Peyer's patch (tissue), 4 donors: ENCODE measurements around the gene MICB.

Experiments
- POLR2A ChIP-seq, 2 donors: fragments of 450-650 bp; IDR thresholded peaks; one replicate each; pipeline ENCODE4 v1.5.1; 2017; ENCODE audit warnings: antibody characterized with exemption in 2 of 2, mild to moderate bottlenecking in 2 of 2, moderate library complexity in 2 of 2
- TF ChIP-seq, protein P1 (sequence below), 6 experiments: fragments of 450-650 bp in 4 of 6; fragments of 200-600 bp in 2 of 6; sonication (generic) in 1 of 6; IDR thresholded peaks; one replicate each; pipeline ENCODE4 v1.5.1; 2017 to 2019; ENCODE audit warnings: antibody characterized with exemption in 6 of 6, mild to moderate bottlenecking in 3 of 6, moderate library complexity in 1 of 6

DNA sequence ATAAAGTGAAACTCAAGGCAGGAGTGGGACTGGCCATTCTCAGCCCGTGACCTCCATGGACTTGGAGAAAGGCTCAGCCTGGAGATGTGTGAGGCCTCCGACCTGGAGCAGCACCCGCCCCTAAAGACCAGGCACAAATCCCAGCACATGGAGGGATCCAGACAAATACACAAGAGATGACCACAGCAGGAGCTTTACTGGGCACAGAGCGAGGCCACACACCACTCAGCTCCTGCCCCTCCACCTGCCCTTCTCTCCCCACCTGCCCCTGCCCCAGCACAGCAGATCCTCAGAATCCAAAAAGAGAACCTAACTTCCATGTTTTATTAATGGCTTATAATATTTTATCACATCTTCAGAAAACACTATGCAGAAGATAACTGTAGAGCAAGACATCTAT, 20.4 kb upstream of the MICB start:
- TF ChIP-seq, protein P1, sequence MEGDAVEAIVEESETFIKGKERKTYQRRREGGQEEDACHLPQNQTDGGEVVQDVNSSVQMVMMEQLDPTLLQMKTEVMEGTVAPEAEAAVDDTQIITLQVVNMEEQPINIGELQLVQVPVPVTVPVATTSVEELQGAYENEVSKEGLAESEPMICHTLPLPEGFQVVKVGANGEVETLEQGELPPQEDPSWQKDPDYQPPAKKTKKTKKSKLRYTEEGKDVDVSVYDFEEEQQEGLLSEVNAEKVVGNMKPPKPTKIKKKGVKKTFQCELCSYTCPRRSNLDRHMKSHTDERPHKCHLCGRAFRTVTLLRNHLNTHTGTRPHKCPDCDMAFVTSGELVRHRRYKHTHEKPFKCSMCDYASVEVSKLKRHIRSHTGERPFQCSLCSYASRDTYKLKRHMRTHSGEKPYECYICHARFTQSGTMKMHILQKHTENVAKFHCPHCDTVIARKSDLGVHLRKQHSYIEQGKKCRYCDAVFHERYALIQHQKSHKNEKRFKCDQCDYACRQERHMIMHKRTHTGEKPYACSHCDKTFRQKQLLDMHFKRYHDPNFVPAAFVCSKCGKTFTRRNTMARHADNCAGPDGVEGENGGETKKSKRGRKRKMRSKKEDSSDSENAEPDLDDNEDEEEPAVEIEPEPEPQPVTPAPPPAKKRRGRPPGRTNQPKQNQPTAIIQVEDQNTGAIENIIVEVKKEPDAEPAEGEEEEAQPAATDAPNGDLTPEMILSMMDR (IDR thresholded peaks at IDR 0.05): no peak
- TF ChIP-seq POLR2A (IDR thresholded peaks at IDR 0.05): no peak
